Liver (tissue), 3 donors: ENCODE results near the gene KCNMB1.

Experiments
- EGR1 ChIP-seq, 2 donors: IDR thresholded peaks; 2 replicates each; pipeline ENCODE4 v1.6.1; 2016 to 2018; ENCODE audit warnings: antibody characterized with exemption in 2 of 2, low read depth in 2 of 2
- NR2F2 ChIP-seq: IDR thresholded peaks from 2 replicates; pipeline ENCODE4 v1.6.1; 2016; ENCODE audit warnings: antibody characterized with exemption
- RAD21 ChIP-seq, 2 donors: IDR thresholded peaks; 2 replicates each; pipeline ENCODE4 v1.6.1; 2016; ENCODE audit warnings: antibody characterized with exemption in 2 of 2, mild to moderate bottlenecking in 2 of 2
- SP1 ChIP-seq: IDR thresholded peaks from 2 replicates; pipeline ENCODE4 v1.6.1; 2018; ENCODE audit warnings: antibody characterized with exemption, mild to moderate bottlenecking
- TAF1 ChIP-seq: conservative IDR thresholded peaks from 2 replicates; pipeline ENCODE4 v1.6.1; 2016; ENCODE audit warnings: antibody characterized with exemption, mild to moderate bottlenecking
- YY1 ChIP-seq: IDR thresholded peaks from 2 replicates; pipeline ENCODE4 v1.6.1; 2016; ENCODE audit warnings: antibody characterized with exemption, mild to moderate bottlenecking
- TF ChIP-seq, protein P1 (sequence below): fragments of 150-350 bp; IDR thresholded peaks from 2 replicates; pipeline ENCODE4 v1.5.1; 2017; ENCODE audit warnings: improper control_type of control experiment, low read depth, low read length; ENCODE audit not compliant: missing input control
- TF ChIP-seq, protein P2 (sequence below): IDR thresholded peaks from 2 replicates; pipeline ENCODE4 v1.6.1; 2016; ENCODE audit warnings: antibody characterized with exemption, mild to moderate bottlenecking
- donor health status: healthy.
- donor health status: healthy.

GRCh38 chr5:170393235-170393634 lies 4.1 kb upstream of the KCNMB1 start:
- TF ChIP-seq, protein P1, sequence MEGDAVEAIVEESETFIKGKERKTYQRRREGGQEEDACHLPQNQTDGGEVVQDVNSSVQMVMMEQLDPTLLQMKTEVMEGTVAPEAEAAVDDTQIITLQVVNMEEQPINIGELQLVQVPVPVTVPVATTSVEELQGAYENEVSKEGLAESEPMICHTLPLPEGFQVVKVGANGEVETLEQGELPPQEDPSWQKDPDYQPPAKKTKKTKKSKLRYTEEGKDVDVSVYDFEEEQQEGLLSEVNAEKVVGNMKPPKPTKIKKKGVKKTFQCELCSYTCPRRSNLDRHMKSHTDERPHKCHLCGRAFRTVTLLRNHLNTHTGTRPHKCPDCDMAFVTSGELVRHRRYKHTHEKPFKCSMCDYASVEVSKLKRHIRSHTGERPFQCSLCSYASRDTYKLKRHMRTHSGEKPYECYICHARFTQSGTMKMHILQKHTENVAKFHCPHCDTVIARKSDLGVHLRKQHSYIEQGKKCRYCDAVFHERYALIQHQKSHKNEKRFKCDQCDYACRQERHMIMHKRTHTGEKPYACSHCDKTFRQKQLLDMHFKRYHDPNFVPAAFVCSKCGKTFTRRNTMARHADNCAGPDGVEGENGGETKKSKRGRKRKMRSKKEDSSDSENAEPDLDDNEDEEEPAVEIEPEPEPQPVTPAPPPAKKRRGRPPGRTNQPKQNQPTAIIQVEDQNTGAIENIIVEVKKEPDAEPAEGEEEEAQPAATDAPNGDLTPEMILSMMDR: no peak
- no peak for TF ChIP-seq RAD21 (IDR thresholded peaks at IDR 0.05)
- no peak for TF ChIP-seq EGR1 (IDR thresholded peaks at IDR 0.05; ENCODE audit: low read depth in 2 of 2)
- no peak for TF ChIP-seq YY1
- TF ChIP-seq, protein P2, sequence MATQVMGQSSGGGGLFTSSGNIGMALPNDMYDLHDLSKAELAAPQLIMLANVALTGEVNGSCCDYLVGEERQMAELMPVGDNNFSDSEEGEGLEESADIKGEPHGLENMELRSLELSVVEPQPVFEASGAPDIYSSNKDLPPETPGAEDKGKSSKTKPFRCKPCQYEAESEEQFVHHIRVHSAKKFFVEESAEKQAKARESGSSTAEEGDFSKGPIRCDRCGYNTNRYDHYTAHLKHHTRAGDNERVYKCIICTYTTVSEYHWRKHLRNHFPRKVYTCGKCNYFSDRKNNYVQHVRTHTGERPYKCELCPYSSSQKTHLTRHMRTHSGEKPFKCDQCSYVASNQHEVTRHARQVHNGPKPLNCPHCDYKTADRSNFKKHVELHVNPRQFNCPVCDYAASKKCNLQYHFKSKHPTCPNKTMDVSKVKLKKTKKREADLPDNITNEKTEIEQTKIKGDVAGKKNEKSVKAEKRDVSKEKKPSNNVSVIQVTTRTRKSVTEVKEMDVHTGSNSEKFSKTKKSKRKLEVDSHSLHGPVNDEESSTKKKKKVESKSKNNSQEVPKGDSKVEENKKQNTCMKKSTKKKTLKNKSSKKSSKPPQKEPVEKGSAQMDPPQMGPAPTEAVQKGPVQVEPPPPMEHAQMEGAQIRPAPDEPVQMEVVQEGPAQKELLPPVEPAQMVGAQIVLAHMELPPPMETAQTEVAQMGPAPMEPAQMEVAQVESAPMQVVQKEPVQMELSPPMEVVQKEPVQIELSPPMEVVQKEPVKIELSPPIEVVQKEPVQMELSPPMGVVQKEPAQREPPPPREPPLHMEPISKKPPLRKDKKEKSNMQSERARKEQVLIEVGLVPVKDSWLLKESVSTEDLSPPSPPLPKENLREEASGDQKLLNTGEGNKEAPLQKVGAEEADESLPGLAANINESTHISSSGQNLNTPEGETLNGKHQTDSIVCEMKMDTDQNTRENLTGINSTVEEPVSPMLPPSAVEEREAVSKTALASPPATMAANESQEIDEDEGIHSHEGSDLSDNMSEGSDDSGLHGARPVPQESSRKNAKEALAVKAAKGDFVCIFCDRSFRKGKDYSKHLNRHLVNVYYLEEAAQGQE: no peak
- TF ChIP-seq NR2F2: no peak
- no peak for TF ChIP-seq TAF1
- TF ChIP-seq SP1: no peak
